PC-3 (cell line): Measurements from ENCODE around the gene DMGDH. TPM values are rescaled to one million over a fixed set of nuclear protein-coding genes. Genes with fewer than 3 reads are reported as not detected.

Experiments
- ATAC-seq: fragments of 200-7000 bp; cut with Tn5 transposase; 2 replicates; pipeline ENCODE4 v1.9.1; 2020; ENCODE audit warnings: mild to moderate bottlenecking, moderate library complexity
- BruUV-seq: library from RNA; stranded (reverse); fragments of 400-500 nt; replicated peaks from 2 replicates; lab custom pipeline; 2021; lab: Mats Ljungman, UMichigan
- CTCF ChIA-PET: fragments of 300-600 bp; sonication (Branson Sonifier 250); formaldehyde crosslinking; loops from one replicate; lab custom pipeline; 2022; ENCODE audit warnings: antibody characterized with exemption; lab: Charles Lee
- POLR2A ChIA-PET: fragments of 300-600 bp; sonication (Branson Sonifier 250); formaldehyde crosslinking; loops from one replicate; lab custom pipeline; 2022; ENCODE audit warnings: antibody characterized with exemption; ENCODE audit not compliant: unreplicated experiment; lab: Charles Lee
- DNase-seq: peaks from one replicate; pipeline ENCODE4 v3.0.0-alpha.2; 2015
- H2AFZ ChIP-seq: fragments of 300-600 bp; sonication (generic); 2 replicates; pipeline ENCODE4 v1.6.0; 2016; ENCODE audit warnings: antibody characterized with exemption, low read length
- H3F3A ChIP-seq: fragments of 300-600 bp; sonication (generic); one replicate; pipeline ENCODE4 v1.6.0; 2017; ENCODE audit warnings: antibody characterized with exemption, low read length, control low read depth, mild to moderate bottlenecking; ENCODE audit not compliant: unreplicated experiment
- H3K27ac ChIP-seq: fragments of 300-600 bp; sonication (generic); 2 replicates; pipeline ENCODE4 v1.5.1; 2016; ENCODE audit warnings: mild to moderate bottlenecking, low read length
- H3K27me3 ChIP-seq: fragments of 300-600 bp; sonication (generic); 2 replicates; pipeline ENCODE4 v1.6.1; 2016; ENCODE audit warnings: low read length, mixed read lengths
- H3K36me3 ChIP-seq: fragments of 300-600 bp; sonication (generic); 2 replicates; pipeline ENCODE4 v1.6.1; 2016; ENCODE audit warnings: low read depth, mixed run types, low read length, mixed read lengths
- H3K4me1 ChIP-seq: fragments of 300-600 bp; sonication (generic); 2 replicates; pipeline ENCODE4 v1.5.1; 2016; ENCODE audit warnings: low read length; ENCODE audit not compliant: insufficient read depth
- H3K4me2 ChIP-seq: fragments of 300-600 bp; sonication (generic); 2 replicates; pipeline ENCODE4 v1.6.0; 2016; ENCODE audit warnings: low read length
- H3K4me3 ChIP-seq: fragments of 300-600 bp; sonication (generic); 2 replicates; pipeline ENCODE4 v1.5.1; 2016; ENCODE audit warnings: mild to moderate bottlenecking, low read length, mixed read lengths
- H3K79me2 ChIP-seq: fragments of 300-600 bp; sonication (generic); 2 replicates; pipeline ENCODE4 v1.6.1; 2017; ENCODE audit warnings: low read length, mixed read lengths
- H3K9ac ChIP-seq: fragments of 300-600 bp; sonication (generic); 2 replicates; pipeline ENCODE4 v1.6.0; 2016; ENCODE audit warnings: mild to moderate bottlenecking, low read length
- H3K9me2 ChIP-seq: fragments of 300-600 bp; sonication (generic); replicated peaks from 2 replicates; pipeline ENCODE4 v1.6.1; 2016; ENCODE audit warnings: mixed run types, low read length, mixed read lengths
- H3K9me3 ChIP-seq: fragments of 300-600 bp; sonication (generic); 2 replicates; pipeline ENCODE4 v1.6.1; 2016; ENCODE audit warnings: low read length, mixed read lengths
- H4K20me1 ChIP-seq: fragments of 300-600 bp; sonication (generic); 2 replicates; pipeline ENCODE4 v1.6.1; 2016; ENCODE audit warnings: low read length, mixed read lengths
- CTCF ChIP-seq: fragments of 300-600 bp; sonication (generic); conservative IDR thresholded peaks from 2 replicates; pipeline ENCODE4 v1.5.1; 2017; ENCODE audit warnings: antibody characterized with exemption, low read depth, mild to moderate bottlenecking, low read length
- EZH2 ChIP-seq: fragments of 300-600 bp; sonication (generic); IDR thresholded peaks from one replicate; pipeline ENCODE4 v1.6.1; 2017; ENCODE audit warnings: antibody characterized with exemption, mild to moderate bottlenecking, low read length; ENCODE audit not compliant: unreplicated experiment
- EZH2phosphoT487 ChIP-seq: fragments of 300-600 bp; sonication (generic); IDR thresholded peaks from 2 replicates; pipeline ENCODE4 v1.6.1; 2018; ENCODE audit warnings: mild to moderate bottlenecking, antibody characterized with exemption, low read length, borderline replicate concordance
- intact Hi-C: fragments of 100-400 bp; cut with micrococcal nuclease; formaldehyde crosslinking; loops from 2 replicates; pipeline ENCODE4 v1.9.0; 2023
- total RNA-seq: library from RNA; depleted of rRNA; stranded (reverse); fragments of >200 nt; gene quantifications from 2 replicates; pipeline ENCODE4 v1.2.3, GENCODE V29; 2014

Gene DMGDH
- total RNA-seq, 1 experiment from 2014 or later, result not detected

- H3K4me1 ChIP-seq, result no peaks in the 10 kb centered on the region
- TF ChIP-seq EZH2 (no peak), EZH2phosphoT487 (no peak), CTCF (no peak)
- BruUV-seq, result no TSS peak
- no peak overlapping the region for H2AFZ ChIP-seq
- H3K79me2 ChIP-seq, result no peaks in the 10 kb centered on the region
- POLR2A ChIA-PET, result no interaction called here
- intact Hi-C loops, result no loop called here
- no peaks in the 10 kb centered on the region for H3K27me3 ChIP-seq
- H3K36me3 ChIP-seq, result no peaks in the 10 kb centered on the region
- H3F3A ChIP-seq, result no peaks in the 10 kb centered on the region
- ATAC-seq, result no peak
- H3K4me2 ChIP-seq, result no peak overlapping the region
- CTCF ChIA-PET, result no interaction called here
- no peak for DNase-seq
- H3K27ac ChIP-seq, result no peak overlapping the region
- H3K9me3 ChIP-seq, result no peaks in the 10 kb centered on the region
- H3K9me2 ChIP-seq, result no peaks in the 10 kb centered on the region
- H4K20me1 ChIP-seq, result no peaks in the 10 kb centered on the region
- no peak overlapping the region for H3K9ac ChIP-seq
- H3K4me3 ChIP-seq, result no peak overlapping the region
Observed at GRCh38 chr5:78974601-78975000, 94.9 kb downstream of the DMGDH start.

GRCh38 chr5:78974011-78974410, 95.5 kb downstream of the DMGDH start:
- no peaks in the 10 kb centered on the region for H3F3A ChIP-seq
- BruUV-seq, result no TSS peak
- no peaks in the 10 kb centered on the region for H3K9me2 ChIP-seq
- no peak overlapping the region for H2AFZ ChIP-seq
- POLR2A ChIA-PET, result no interaction called here
- intact Hi-C loops, result no loop called here
- H3K27me3 ChIP-seq, result no peaks in the 10 kb centered on the region
- H4K20me1 ChIP-seq, result no peaks in the 10 kb centered on the region
- no peak overlapping the region for H3K27ac ChIP-seq
- H3K36me3 ChIP-seq, result no peaks in the 10 kb centered on the region
- CTCF ChIA-PET, result no interaction called here
- ATAC-seq, result no peak
- no peaks in the 10 kb centered on the region for H3K9me3 ChIP-seq
- no peaks in the 10 kb centered on the region for H3K79me2 ChIP-seq
- no peak for TF ChIP-seq CTCF
- TF ChIP-seq EZH2, result no peak
- TF ChIP-seq EZH2phosphoT487, result no peak
- H3K4me1 ChIP-seq, result no peaks in the 10 kb centered on the region
- no peak for DNase-seq
- no peak overlapping the region for H3K4me2 ChIP-seq
- no peak overlapping the region for H3K4me3 ChIP-seq
- H3K9ac ChIP-seq, result no peak overlapping the region

- no peak overlapping the region for H3K4me2 ChIP-seq
- H3K4me3 ChIP-seq, result no peak overlapping the region
- no peaks in the 10 kb centered on the region for H3K4me1 ChIP-seq
- no peaks in the 10 kb centered on the region for H3F3A ChIP-seq
- TF ChIP-seq CTCF, result no peak
- TF ChIP-seq EZH2, result no peak
- TF ChIP-seq EZH2phosphoT487, result no peak
- no peak overlapping the region for H3K27ac ChIP-seq
- H3K9me3 ChIP-seq, result no peaks in the 10 kb centered on the region
- H2AFZ ChIP-seq, result no peak overlapping the region
- H3K79me2 ChIP-seq, result no peaks in the 10 kb centered on the region
- intact Hi-C loops, result no loop called here
- ChIA-PET POLR2A (no interaction called here), CTCF (no interaction called here)
- no peaks in the 10 kb centered on the region for H3K36me3 ChIP-seq
- no peaks in the 10 kb centered on the region for H3K27me3 ChIP-seq
- no peaks in the 10 kb centered on the region for H4K20me1 ChIP-seq
- DNase-seq, result peak; percentile 7
- H3K9ac ChIP-seq, result no peak overlapping the region
- H3K9me2 ChIP-seq, result no peaks in the 10 kb centered on the region
- peak; percentile 55 for ATAC-seq
- no TSS peak for BruUV-seq
Observed at GRCh38 chr5:78972654-78973428, 96.6 kb downstream of the DMGDH start.
